WTC11 (cell line): ENCODE data around the gene PRICKLE1. TPM values are rescaled to one million over a fixed set of nuclear protein-coding genes. Genes with fewer than 3 reads are reported as not detected.
A peak's percentile ranks its signal among the peaks of the same experiment; 100 is the strongest.

Source experiments
- ATAC-seq: fragments of 200-7000 bp; cut with Tn5 transposase; 2 replicates; pipeline ENCODE4 v1.10.0; 2021; ENCODE audit warnings: mild to moderate bottlenecking, moderate library complexity
- CTCF ChIA-PET: fragments of 300-600 bp; sonication (Branson Sonifier 250); formaldehyde crosslinking; loops from one replicate; lab custom pipeline; 2021; ENCODE audit warnings: antibody characterized with exemption; lab: Charles Lee
- POLR2A ChIA-PET: fragments of 350-600 bp; sonication (Branson Sonifier 250); formaldehyde crosslinking; loops from one replicate; lab custom pipeline; 2021; ENCODE audit warnings: antibody characterized with exemption; lab: Charles Lee
- DNase-seq: peaks from one replicate; pipeline ENCODE4 v3.0.0; 2021; ENCODE audit warnings: low spot score
- H3K27ac Mint-ChIP-seq: 2 replicates; pipeline ENCODE4 v1.8.0; 2021; ENCODE audit warnings: mixed read lengths
- H3K27me3 Mint-ChIP-seq: 2 replicates; pipeline ENCODE4 v1.8.0; 2021; ENCODE audit warnings: low read depth, mild to moderate bottlenecking, moderate library complexity, mixed read lengths
- H3K36me3 Mint-ChIP-seq: 2 replicates; pipeline ENCODE4 v1.8.0; 2021; ENCODE audit warnings: mixed read lengths
- H3K4me1 Mint-ChIP-seq: 2 replicates; pipeline ENCODE4 v1.8.0; 2022; ENCODE audit warnings: mixed read lengths
- H3K4me3 Mint-ChIP-seq: 2 replicates; pipeline ENCODE4 v1.8.0; 2021; ENCODE audit warnings: mild to moderate bottlenecking, moderate library complexity, mixed read lengths
- H3K9me3 Mint-ChIP-seq: 2 replicates; pipeline ENCODE4 v1.8.0; 2021; ENCODE audit warnings: mixed read lengths
- E2F5 ChIP-seq: sonication (generic); formaldehyde crosslinking; IDR thresholded peaks from 2 replicates; pipeline ENCODE4 v1.8.1; 2022; ENCODE audit warnings: mild to moderate bottlenecking, moderate library complexity, missing genetic modification reagents
- EMX1 ChIP-seq: fragments of 250-450 bp; sonication (Bioruptor Pico); IDR thresholded peaks from 2 replicates; pipeline ENCODE4 v1.8.0; 2021; ENCODE audit warnings: mild to moderate bottlenecking
- ETV6 ChIP-seq: sonication (generic); formaldehyde crosslinking; IDR thresholded peaks from 2 replicates; pipeline ENCODE4 v1.8.1; 2022; ENCODE audit warnings: mild to moderate bottlenecking, missing genetic modification reagents
- FOXJ3 ChIP-seq: sonication (generic); formaldehyde crosslinking; IDR thresholded peaks from 2 replicates; pipeline ENCODE4 v1.9.0; 2021; ENCODE audit warnings: missing genetic modification reagents, mild to moderate bottlenecking, borderline replicate concordance
- GABPB1 ChIP-seq: sonication (generic); formaldehyde crosslinking; IDR thresholded peaks from 2 replicates; pipeline ENCODE4 v1.8.1; 2023; ENCODE audit warnings: mild to moderate bottlenecking, missing genetic modification reagents
- MXD4 ChIP-seq: fragments of 250-450 bp; sonication (Bioruptor Pico); IDR thresholded peaks from 2 replicates; pipeline ENCODE4 v1.8.0; 2021; ENCODE audit warnings: mild to moderate bottlenecking, moderate library complexity, borderline replicate concordance
- MYBL2 ChIP-seq: sonication (generic); formaldehyde crosslinking; IDR thresholded peaks from 2 replicates; pipeline ENCODE4 v1.8.1; 2023; ENCODE audit warnings: mild to moderate bottlenecking, moderate library complexity, missing genetic modification reagents
- NFATC4 ChIP-seq: fragments of 250-450 bp; sonication (Bioruptor Pico); IDR thresholded peaks from 2 replicates; pipeline ENCODE4 v1.9.0; 2021; ENCODE audit warnings: mild to moderate bottlenecking
- NFYB ChIP-seq: sonication (generic); formaldehyde crosslinking; conservative IDR thresholded peaks from 2 replicates; pipeline ENCODE4 v1.8.0; 2022; ENCODE audit warnings: low read depth, missing genetic modification reagents
- NR1H2 ChIP-seq: sonication (generic); formaldehyde crosslinking; IDR thresholded peaks from 2 replicates; pipeline ENCODE4 v1.9.0; 2021; ENCODE audit warnings: mild to moderate bottlenecking, moderate library complexity, missing genetic modification reagents
- NR3C1 ChIP-seq: sonication (generic); formaldehyde crosslinking; conservative IDR thresholded peaks from 2 replicates; pipeline ENCODE4 v1.8.1; 2023; ENCODE audit warnings: low read depth, mild to moderate bottlenecking, missing genetic modification reagents
- PRDM15 ChIP-seq: sonication (generic); formaldehyde crosslinking; IDR thresholded peaks from 2 replicates; pipeline ENCODE4 v1.8.0; 2022; ENCODE audit warnings: missing genetic modification reagents
- TP53 ChIP-seq: sonication (generic); formaldehyde crosslinking; IDR thresholded peaks from 2 replicates; pipeline ENCODE4 v1.8.1; 2023; ENCODE audit warnings: mild to moderate bottlenecking, missing genetic modification reagents
- ZNF138 ChIP-seq: sonication (generic); formaldehyde crosslinking; conservative IDR thresholded peaks from 2 replicates; pipeline ENCODE4 v1.8.1; 2022; ENCODE audit warnings: mild to moderate bottlenecking, moderate library complexity, missing genetic modification reagents
- ZNF317 ChIP-seq: sonication (generic); formaldehyde crosslinking; IDR thresholded peaks from 2 replicates; pipeline ENCODE4 v1.8.1; 2023; ENCODE audit warnings: low read depth, mild to moderate bottlenecking, moderate library complexity, missing genetic modification reagents, borderline replicate concordance
- ZNF423 ChIP-seq: fragments of 250-450 bp; sonication (Bioruptor Pico); IDR thresholded peaks from 2 replicates; pipeline ENCODE4 v2.1.2; 2022; ENCODE audit warnings: mild to moderate bottlenecking, moderate library complexity
- total RNA-seq: library from RNA; stranded (reverse); gene quantifications from 3 replicates; pipeline ENCODE4 v1.2.3, GENCODE V29; 2021
- TF ChIP-seq, protein P1 (sequence below): fragments of 250-450 bp; sonication (Bioruptor Pico); IDR thresholded peaks from 2 replicates; pipeline ENCODE4 v1.9.0; 2021; ENCODE audit warnings: moderate library complexity, mild to moderate bottlenecking, inconsistent platforms, borderline replicate concordance
- TF ChIP-seq, protein P2 (sequence below): sonication (generic); formaldehyde crosslinking; conservative IDR thresholded peaks from 2 replicates; pipeline ENCODE4 v1.8.1; 2023; ENCODE audit warnings: mild to moderate bottlenecking, low read depth, missing genetic modification reagents, moderate library complexity
- TF ChIP-seq, protein P3 (sequence below): sonication (generic); formaldehyde crosslinking; IDR thresholded peaks from 2 replicates; pipeline ENCODE4 v1.8.0; 2023; ENCODE audit warnings: missing genetic modification reagents, mild to moderate bottlenecking, borderline replicate concordance
- TF ChIP-seq, protein P4 (sequence below): sonication (generic); formaldehyde crosslinking; IDR thresholded peaks from 2 replicates; pipeline ENCODE4 v1.8.1; 2023; ENCODE audit warnings: mild to moderate bottlenecking, moderate library complexity, missing genetic modification reagents

Gene PRICKLE1
- total RNA-seq, 1 experiment from 2014 or later: 11.7 TPM

DNA sequence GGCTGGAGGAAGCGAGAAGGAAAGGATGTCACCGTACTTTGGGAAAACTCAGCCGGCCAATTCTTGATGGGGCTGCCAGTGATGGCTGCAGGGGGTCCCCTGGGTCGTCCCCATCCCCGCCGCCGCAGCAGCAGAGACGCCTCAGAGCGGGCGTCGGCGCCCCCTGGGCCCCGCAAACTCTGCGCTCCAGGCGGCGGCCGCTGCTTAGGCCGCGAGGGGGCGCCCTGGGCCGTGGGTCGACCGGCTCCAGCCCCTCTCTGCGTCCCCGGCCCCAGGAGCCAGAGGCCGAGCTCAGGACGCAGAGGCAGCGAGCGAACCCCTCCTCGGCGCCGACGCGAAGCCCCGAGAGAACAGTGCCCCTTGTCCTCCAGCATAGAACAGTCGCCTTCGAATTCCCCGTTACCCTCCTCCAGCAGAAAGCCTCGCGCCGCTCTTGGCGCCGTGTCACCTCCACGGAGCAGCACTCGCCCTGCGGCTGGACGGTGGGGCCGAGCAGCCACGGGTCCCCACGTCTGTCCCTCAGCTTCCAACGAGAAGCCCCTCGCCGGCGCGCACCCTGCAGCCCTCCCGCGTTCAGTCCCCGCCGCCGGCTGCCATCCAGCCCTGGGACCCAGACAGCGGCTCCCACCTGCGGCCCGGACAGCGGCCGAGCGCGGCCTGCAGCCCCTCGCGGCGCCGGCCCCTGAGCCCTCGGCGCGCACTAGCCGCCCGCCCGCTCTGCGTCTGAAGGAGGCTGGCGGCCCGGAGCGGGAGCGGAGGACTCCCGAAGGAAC is 106.6 kb downstream of the PRICKLE1 start:
- Mint-ChIP-seq H3K9me3 (no peaks in the 10 kb centered on the region), H3K4me1 (peaks cover 75% of the 10 kb centered on the region), H3K4me3 (peak overlapping the region; percentile 80), H3K27ac (no peak overlapping the region), H3K36me3 (no peaks in the 10 kb centered on the region), H3K27me3 (peaks cover 53% of the 10 kb centered on the region)
- ChIA-PET CTCF (interaction anchor here (0.6 to 5.2 kb wide), 48 partner anchors 9 to 855 kb away, joined by 3 to 75 read pairs (median 4); partner anchors contain the start of genes PPHLN1 and ZCRB1), POLR2A (no interaction called here)
- DNase-seq (peak; percentile 84), ATAC-seq (peak; percentile 66)
- TF ChIP-seq MXD4 (no peak), TP53 (0 out of 2 replicates have a peak, but pooled peaks have one; percentile 47), MYBL2 (no peak), ZNF317 (CRISPR knock-in tag) (no peak), NR3C1 (CRISPR knock-in tag) (no peak), FOXJ3 (CRISPR knock-in tag) (no peak), E2F5 (CRISPR knock-in tag) (peak; percentile 49; the same call in 1 of the 2 replicates), NFYB (CRISPR knock-in tag) (0 out of 2 replicates have a peak, but pooled peaks have one; percentile 12), NR1H2 (CRISPR knock-in tag) (no peak), ZNF423 (CRISPR knock-in tag) (peak; percentile 61; the same call in 1 of the 2 replicates), ETV6 (CRISPR knock-in tag) (0 out of 2 replicates have a peak, but pooled peaks have one; percentile 58), EMX1 (no peak), ZNF138 (CRISPR knock-in tag) (peak; percentile 73; the same call in 1 of the 2 replicates), PRDM15 (CRISPR knock-in tag) (0 out of 2 replicates have a peak, but pooled peaks have one; percentile 11), NFATC4 (CRISPR knock-in tag) (0 out of 2 replicates have a peak, but pooled peaks have one; percentile 21), GABPB1 (CRISPR knock-in tag) (peak; percentile 34; the same call in 1 of the 2 replicates)
- TF ChIP-seq, protein P1, sequence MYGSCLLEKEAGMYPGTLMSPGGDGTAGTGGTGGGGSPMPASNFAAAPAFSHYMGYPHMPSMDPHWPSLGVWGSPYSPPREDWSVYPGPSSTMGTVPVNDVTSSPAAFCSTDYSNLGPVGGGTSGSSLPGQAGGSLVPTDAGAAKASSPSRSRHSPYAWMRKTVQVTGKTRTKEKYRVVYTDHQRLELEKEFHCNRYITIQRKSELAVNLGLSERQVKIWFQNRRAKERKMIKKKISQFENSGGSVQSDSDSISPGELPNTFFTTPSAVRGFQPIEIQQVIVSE (CRISPR knock-in tag): no peak
- TF ChIP-seq, protein P2, sequence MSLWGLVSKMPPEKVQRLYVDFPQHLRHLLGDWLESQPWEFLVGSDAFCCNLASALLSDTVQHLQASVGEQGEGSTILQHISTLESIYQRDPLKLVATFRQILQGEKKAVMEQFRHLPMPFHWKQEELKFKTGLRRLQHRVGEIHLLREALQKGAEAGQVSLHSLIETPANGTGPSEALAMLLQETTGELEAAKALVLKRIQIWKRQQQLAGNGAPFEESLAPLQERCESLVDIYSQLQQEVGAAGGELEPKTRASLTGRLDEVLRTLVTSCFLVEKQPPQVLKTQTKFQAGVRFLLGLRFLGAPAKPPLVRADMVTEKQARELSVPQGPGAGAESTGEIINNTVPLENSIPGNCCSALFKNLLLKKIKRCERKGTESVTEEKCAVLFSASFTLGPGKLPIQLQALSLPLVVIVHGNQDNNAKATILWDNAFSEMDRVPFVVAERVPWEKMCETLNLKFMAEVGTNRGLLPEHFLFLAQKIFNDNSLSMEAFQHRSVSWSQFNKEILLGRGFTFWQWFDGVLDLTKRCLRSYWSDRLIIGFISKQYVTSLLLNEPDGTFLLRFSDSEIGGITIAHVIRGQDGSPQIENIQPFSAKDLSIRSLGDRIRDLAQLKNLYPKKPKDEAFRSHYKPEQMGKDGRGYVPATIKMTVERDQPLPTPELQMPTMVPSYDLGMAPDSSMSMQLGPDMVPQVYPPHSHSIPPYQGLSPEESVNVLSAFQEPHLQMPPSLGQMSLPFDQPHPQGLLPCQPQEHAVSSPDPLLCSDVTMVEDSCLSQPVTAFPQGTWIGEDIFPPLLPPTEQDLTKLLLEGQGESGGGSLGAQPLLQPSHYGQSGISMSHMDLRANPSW (CRISPR knock-in tag): no peak
- TF ChIP-seq, protein P3, sequence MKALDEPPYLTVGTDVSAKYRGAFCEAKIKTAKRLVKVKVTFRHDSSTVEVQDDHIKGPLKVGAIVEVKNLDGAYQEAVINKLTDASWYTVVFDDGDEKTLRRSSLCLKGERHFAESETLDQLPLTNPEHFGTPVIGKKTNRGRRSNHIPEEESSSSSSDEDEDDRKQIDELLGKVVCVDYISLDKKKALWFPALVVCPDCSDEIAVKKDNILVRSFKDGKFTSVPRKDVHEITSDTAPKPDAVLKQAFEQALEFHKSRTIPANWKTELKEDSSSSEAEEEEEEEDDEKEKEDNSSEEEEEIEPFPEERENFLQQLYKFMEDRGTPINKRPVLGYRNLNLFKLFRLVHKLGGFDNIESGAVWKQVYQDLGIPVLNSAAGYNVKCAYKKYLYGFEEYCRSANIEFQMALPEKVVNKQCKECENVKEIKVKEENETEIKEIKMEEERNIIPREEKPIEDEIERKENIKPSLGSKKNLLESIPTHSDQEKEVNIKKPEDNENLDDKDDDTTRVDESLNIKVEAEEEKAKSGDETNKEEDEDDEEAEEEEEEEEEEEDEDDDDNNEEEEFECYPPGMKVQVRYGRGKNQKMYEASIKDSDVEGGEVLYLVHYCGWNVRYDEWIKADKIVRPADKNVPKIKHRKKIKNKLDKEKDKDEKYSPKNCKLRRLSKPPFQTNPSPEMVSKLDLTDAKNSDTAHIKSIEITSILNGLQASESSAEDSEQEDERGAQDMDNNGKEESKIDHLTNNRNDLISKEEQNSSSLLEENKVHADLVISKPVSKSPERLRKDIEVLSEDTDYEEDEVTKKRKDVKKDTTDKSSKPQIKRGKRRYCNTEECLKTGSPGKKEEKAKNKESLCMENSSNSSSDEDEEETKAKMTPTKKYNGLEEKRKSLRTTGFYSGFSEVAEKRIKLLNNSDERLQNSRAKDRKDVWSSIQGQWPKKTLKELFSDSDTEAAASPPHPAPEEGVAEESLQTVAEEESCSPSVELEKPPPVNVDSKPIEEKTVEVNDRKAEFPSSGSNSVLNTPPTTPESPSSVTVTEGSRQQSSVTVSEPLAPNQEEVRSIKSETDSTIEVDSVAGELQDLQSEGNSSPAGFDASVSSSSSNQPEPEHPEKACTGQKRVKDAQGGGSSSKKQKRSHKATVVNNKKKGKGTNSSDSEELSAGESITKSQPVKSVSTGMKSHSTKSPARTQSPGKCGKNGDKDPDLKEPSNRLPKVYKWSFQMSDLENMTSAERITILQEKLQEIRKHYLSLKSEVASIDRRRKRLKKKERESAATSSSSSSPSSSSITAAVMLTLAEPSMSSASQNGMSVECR (CRISPR knock-in tag): peak; percentile 78; the same call in 1 of the 2 replicates
- TF ChIP-seq, protein P4, sequence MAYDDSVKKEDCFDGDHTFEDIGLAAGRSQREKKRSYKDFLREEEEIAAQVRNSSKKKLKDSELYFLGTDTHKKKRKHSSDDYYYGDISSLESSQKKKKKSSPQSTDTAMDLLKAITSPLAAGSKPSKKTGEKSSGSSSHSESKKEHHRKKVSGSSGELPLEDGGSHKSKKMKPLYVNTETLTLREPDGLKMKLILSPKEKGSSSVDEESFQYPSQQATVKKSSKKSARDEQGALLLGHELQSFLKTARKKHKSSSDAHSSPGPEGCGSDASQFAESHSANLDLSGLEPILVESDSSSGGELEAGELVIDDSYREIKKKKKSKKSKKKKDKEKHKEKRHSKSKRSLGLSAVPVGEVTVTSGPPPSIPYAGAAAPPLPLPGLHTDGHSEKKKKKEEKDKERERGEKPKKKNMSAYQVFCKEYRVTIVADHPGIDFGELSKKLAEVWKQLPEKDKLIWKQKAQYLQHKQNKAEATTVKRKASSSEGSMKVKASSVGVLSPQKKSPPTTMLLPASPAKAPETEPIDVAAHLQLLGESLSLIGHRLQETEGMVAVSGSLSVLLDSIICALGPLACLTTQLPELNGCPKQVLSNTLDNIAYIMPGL: peak; percentile 100
